ENCODE measurements around the gene SHISA9.

- no peak for TF ChIP-seq POLR2A (IDR thresholded peaks at IDR 0.05)
- TF ChIP-seq CTCF (IDR thresholded peaks at IDR 0.05): no peak
- TF ChIP-seq EP300 (IDR thresholded peaks at IDR 0.05): no peak
These were observed 212.3 kb downstream of the SHISA9 start for GRCh38 chr16:13113741-13114140.

Measured in stomach (tissue), 4 donors.